ENCODE measurements around the gene SH2B3. TPM values are rescaled to one million over a fixed set of nuclear protein-coding genes. Genes with fewer than 3 reads are reported as not detected.

SH2B3 gene
- polyA plus RNA-seq, 4 donors = 18.7 to 21.4 (median 19.8) TPM

DNA sequence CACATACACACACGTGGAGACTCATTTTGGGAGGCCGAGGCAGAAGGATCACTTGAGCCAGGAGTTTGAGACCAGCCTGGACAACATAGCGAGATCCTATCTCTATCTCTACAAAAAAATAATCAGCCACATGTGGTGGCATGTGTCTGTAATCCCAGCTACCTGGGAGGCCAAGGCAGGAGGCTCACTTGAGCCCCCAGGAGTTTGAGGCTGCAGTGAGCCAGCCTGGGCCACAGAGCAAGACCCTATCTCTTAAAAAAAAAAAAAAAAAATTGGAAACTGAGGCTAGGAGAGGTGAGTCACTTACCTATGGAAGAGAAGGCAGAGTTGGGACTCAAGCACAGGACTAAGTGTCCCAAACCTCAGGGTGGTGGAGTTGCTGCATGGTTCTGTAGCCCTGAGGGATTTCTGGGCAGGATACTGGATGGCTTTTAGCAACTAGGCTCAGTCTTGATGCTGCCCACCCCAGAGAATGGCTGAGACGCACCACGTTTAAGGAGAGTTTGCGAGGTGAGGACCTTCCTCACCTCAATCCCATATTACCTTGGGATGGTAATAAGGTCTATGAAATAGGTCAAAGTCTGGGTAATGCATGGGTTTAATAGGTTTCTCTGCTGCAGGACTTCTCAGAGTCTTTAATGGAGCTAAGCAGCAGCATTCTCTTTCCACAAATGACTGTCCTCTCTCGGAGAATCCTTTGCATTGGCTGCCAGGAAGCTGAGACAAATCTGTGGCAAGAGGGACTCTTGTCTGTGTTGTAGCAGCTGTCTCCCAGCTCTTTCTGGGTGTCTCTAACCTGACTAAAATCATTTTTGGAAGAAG lies 35.6 kb downstream of the SH2B3 start:
- DNase-seq (ENCODE audit: low read depth in 4 of 4, low spot score in 3 of 4) = no peak

- no peak for DNase-seq (ENCODE audit: low read depth in 4 of 4, low spot score in 3 of 4)
These were observed 36.8 kb downstream of the SH2B3 start for GRCh38 chr12:111442301-111443045.

- DNase-seq (ENCODE audit: low read depth in 4 of 4, low spot score in 3 of 4) = no peak
These were observed 37.4 kb downstream of the SH2B3 start for GRCh38 chr12:111443086-111443485.

GRCh38 chr12:111443586-111443985 lies 37.9 kb downstream of the SH2B3 start:
- no peak for DNase-seq (ENCODE audit: low read depth in 4 of 4, low spot score in 3 of 4)

GRCh38 chr12:111444314-111444924 lies 38.7 kb downstream of the SH2B3 start:
- DNase-seq (ENCODE audit: low read depth in 4 of 4, low spot score in 3 of 4) = no peak

DNA sequence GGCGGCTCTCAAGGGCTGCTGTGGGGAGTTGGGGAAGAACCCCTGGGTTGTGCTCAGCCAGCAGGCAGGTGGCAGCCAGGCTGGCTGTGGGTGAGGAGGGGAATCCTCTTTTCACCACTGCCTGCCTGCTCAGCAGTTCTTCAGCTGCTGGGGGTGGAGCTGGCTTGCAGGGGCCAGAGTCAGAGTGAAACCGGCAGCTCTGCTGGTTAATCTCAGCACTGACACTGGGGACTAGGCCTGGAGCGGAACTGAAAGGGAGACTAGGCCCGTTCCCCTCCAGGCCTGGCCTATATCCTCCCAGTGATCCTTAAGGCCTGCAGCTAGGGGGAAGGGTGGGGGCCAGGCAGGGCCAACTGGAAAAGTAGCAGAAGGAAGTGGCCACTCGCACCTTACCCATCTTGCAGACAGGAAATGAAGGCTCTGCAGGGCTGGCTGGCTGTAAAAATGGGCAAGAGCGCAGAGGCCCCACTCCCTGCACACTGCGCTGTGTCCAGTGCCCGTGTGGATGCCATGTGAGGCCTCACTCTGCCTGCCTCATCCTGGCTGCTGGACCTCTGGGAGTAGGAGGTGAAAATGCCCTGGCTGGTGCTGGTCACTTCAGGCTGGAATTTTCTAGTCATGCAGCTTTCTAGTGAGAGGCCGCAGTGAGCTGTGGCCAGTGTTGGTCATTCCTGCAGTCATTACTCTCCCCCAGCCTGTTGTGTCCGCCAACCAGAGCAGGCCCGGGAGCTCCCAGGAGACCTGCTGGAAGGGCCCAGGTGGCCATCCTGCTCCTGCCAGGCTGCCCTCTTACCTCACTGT lies 39.4 kb downstream of the SH2B3 start:
- DNase-seq (ENCODE audit: low read depth in 4 of 4, low spot score in 3 of 4) = no peak

DNA sequence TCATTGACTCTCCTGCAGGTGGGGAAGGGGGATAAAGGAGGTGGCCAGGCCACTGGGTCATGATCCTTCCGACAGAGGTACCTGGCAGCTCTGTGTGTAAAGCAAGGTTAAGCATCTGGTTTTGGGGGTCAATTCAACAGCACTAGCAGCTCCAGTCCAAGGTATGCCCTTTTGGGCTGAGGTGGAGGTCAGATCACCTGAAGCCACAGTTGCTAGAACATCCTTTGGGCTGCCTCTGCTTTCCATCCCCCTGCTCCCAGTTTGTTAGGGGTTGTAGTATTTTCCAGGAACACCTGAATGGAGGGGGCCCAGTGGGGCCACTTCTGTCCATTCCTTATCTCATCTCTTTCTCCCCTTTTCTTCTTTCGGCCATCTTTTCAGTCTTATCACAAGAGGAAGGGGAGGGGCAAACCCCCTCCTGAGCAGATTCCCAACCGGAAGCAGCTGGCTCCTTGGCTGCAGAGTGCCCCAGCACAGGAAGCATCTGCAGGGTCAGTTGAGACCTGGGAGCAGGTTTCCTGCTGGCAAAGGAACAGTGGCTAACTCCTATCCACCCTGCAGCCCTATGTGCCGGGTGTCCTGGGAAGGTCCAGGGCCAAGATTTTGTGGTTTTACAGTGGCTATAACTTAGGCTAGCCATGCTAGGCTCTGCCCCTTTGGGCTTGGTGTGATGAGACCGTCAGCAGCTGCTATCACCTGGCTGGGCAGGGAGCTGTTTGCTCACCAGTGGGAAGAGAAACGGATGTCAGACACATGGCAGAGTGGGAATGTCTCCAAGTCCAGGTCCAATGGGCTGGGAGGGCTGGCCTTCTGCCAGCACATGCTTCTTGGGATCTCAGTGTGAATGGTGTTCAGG lies 40.2 kb downstream of the SH2B3 start:
- no peak for DNase-seq (ENCODE audit: low read depth in 4 of 4, low spot score in 3 of 4)

DNA sequence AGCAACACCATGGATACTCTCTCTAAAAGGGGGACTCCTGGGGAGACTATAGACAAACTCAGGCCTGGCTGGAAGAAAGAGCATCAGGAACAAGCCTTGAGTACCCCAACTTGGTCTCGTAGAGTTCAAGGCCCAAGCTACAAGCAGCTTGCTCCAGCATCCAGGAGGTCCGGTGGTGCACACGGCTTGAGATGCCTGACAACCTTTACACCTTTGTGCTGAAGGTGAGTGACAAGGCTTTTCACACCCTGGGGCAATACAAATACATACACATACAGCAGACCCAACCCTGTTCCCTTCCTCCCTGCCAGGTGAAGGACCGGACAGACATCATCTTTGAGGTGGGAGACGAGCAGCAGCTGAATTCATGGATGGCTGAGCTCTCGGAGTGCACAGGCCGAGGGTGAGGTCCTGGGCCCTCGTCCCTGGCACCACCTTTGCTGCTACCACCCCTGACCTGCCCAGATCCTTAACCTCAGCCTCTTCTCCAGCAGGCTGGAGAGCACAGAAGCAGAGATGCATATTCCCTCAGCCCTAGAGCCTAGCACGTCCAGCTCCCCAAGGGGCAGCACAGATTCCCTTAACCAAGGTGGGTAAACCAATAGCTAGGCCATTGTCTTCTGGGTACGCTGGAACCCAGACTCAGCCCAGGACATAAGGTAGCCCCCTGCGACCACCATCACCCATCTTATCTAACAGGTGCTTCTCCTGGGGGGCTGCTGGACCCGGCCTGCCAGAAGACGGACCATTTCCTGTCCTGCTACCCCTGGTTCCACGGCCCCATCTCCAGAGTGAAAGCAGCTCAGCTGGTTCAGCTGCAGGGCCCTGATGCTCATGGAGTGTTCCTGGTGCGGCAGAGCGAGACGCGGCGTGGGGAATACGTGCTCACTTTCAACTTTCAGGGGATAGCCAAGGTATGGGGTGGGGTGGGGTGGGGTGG lies 41.2 kb downstream of the SH2B3 start:
- DNase-seq (ENCODE audit: low read depth in 4 of 4, low spot score in 3 of 4) = no peak

GRCh38 chr12:111447571-111448265 lies 42.0 kb downstream of the SH2B3 start:
- DNase-seq (ENCODE audit: low read depth in 4 of 4, low spot score in 3 of 4) = no peak

DNA sequence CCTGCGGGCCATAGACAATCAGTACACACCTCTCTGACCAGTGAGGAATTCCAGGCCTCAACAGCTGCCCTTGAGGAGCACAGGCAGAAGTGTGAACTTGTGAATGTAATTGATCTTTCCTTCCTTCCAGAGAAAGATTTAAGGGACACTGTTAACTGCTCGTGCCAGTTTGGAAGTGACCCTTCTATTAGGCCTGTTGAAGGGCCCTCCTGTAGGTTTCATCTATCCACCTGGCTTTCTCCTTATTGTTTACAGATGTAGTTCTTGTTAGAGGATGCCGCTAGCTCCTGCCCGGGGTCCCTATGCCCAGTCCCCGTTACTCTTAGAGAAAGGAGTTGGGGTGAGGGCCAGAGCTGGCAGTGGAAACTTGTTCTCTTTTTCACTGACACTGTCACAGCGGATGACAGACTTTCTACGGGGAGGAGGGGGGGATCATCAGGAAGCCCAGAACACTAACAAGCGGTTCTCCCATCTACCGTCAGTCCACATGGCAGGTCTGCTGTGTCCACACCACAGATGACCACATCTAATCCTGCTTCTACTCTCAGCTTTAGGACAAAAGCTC lies 42.6 kb downstream of the SH2B3 start:
- DNase-seq (ENCODE audit: low read depth in 4 of 4, low spot score in 3 of 4) = no peak

- no peak for DNase-seq (ENCODE audit: low read depth in 4 of 4, low spot score in 3 of 4)
These were observed 43.4 kb downstream of the SH2B3 start for GRCh38 chr12:111448846-111449790.

- no peak for DNase-seq (ENCODE audit: low read depth in 4 of 4, low spot score in 3 of 4)
These were observed 45.0 kb downstream of the SH2B3 start for GRCh38 chr12:111450676-111451075.

- no peak for DNase-seq (ENCODE audit: low read depth in 4 of 4, low spot score in 3 of 4)
These were observed 45.5 kb downstream of the SH2B3 start for GRCh38 chr12:111451232-111451631.

GRCh38 chr12:111451649-111452129 lies 46.0 kb downstream of the SH2B3 start:
- no peak for DNase-seq (ENCODE audit: low read depth in 4 of 4, low spot score in 3 of 4)

- no peak for DNase-seq (ENCODE audit: low read depth in 4 of 4, low spot score in 3 of 4)
These were observed 47.6 kb downstream of the SH2B3 start for GRCh38 chr12:111453071-111453989.
